22Rv1 (cell line): ENCODE measurements around the gene RPTOR.
"Not testable (repeated sequence)": the region's sequence is repeated elsewhere in the genome, so short reads cannot be mapped to it uniquely, and the experiment has no call there.

Experiments used
- H3K27ac ChIP-seq: fragments of 450-650 bp; 2 replicates; pipeline ENCODE4 v1.5.1; 2017
- CTCF ChIP-seq: fragments of 450-650 bp; IDR thresholded peaks from 2 replicates; pipeline ENCODE4 v1.5.1; 2017; ENCODE audit warnings: mild to moderate bottlenecking
- ZFX ChIP-seq: fragments of 450-650 bp; IDR thresholded peaks from 2 replicates; pipeline ENCODE4 v1.6.1; 2017; ENCODE audit warnings: antibody characterized with exemption, borderline replicate concordance

The RPTOR gene

GRCh38 chr17:80501741-80502577 is 42.7 kb upstream of the RPTOR start:
- no peak overlapping the region for H3K27ac ChIP-seq
- no peak for TF ChIP-seq ZFX
- no peak for TF ChIP-seq CTCF

- TF ChIP-seq ZFX = no peak
- no peak for TF ChIP-seq CTCF
- no peak overlapping the region for H3K27ac ChIP-seq
These were observed 42.1 kb upstream of the RPTOR start for GRCh38 chr17:80502578-80502877.

GRCh38 chr17:80503031-80503430 is 41.6 kb upstream of the RPTOR start:
- no peak overlapping the region for H3K27ac ChIP-seq

GRCh38 chr17:80503921-80504320 is 40.7 kb upstream of the RPTOR start:
- TF ChIP-seq CTCF (no peak), ZFX (no peak)
- no peak overlapping the region for H3K27ac ChIP-seq

More at GRCh38 chr17:80503031-80503430, 41.6 kb upstream of the RPTOR start:
- TF ChIP-seq ZFX (no peak), CTCF (no peak)

- TF ChIP-seq ZFX (no peak), CTCF (no peak)
- no peak overlapping the region for H3K27ac ChIP-seq
These were observed 39.8 kb upstream of the RPTOR start for GRCh38 chr17:80504686-80505413.

- not testable (repeated sequence) for H3K27ac ChIP-seq
These were observed 37.5 kb upstream of the RPTOR start for GRCh38 chr17:80507177-80507576.

- H3K27ac ChIP-seq = no peak overlapping the region
- TF ChIP-seq ZFX = no peak
- TF ChIP-seq CTCF = no peak
These were observed 36.7 kb upstream of the RPTOR start for GRCh38 chr17:80507965-80508364.
